Glutamatergic neuron (in vitro differentiated cells): ENCODE measurements around the gene TEX35. TPM values are rescaled to one million over a fixed set of nuclear protein-coding genes. Genes with fewer than 3 reads are reported as not detected.
"Not testable (repeated sequence)": the region's sequence is repeated elsewhere in the genome, so short reads cannot be mapped to it uniquely, and the experiment has no call there.

Experiments
- DNase-seq: peaks from one replicate; pipeline ENCODE4 v3.0.0; 2022
- H3K27ac Mint-ChIP-seq: one replicate; pipeline ENCODE4 v1.8.0; 2020; ENCODE audit warnings: mild to moderate bottlenecking, mixed read lengths, inconsistent platforms; ENCODE audit not compliant: unreplicated experiment
- H3K27me3 Mint-ChIP-seq: one replicate; pipeline ENCODE4 v1.8.0; 2020; ENCODE audit warnings: mild to moderate bottlenecking, moderate library complexity, mixed read lengths, inconsistent platforms; ENCODE audit not compliant: unreplicated experiment
- H3K36me3 Mint-ChIP-seq: one replicate; pipeline ENCODE4 v1.8.0; 2020; ENCODE audit warnings: mild to moderate bottlenecking, mixed read lengths, inconsistent platforms; ENCODE audit not compliant: unreplicated experiment
- H3K4me1 Mint-ChIP-seq: one replicate; pipeline ENCODE4 v1.8.0; 2020; ENCODE audit warnings: mild to moderate bottlenecking, low read depth, mixed read lengths, inconsistent platforms; ENCODE audit not compliant: unreplicated experiment
- H3K4me3 Mint-ChIP-seq: one replicate; pipeline ENCODE4 v1.8.0; 2020; ENCODE audit warnings: mild to moderate bottlenecking, mixed read lengths, inconsistent platforms; ENCODE audit not compliant: unreplicated experiment
- H3K9me3 Mint-ChIP-seq: one replicate; pipeline ENCODE4 v1.8.0; 2020; ENCODE audit warnings: mild to moderate bottlenecking, moderate library complexity, mixed read lengths, inconsistent platforms; ENCODE audit not compliant: unreplicated experiment
- CTCF ChIP-seq: fragments of 200-600 bp; sonication (generic); IDR thresholded peaks from one replicate; pipeline ENCODE4 v1.5.0; 2021; ENCODE audit not compliant: partially characterized antibody, unreplicated experiment
- total RNA-seq: library from RNA; stranded (reverse); fragmentation: NEBNext Ultra II Directional; extraction: Animal tissue kit (Norgen Biotek cat#: 25700); gene quantifications from one replicate; pipeline ENCODE4 v1.2.1, GENCODE V29; 2021; ENCODE audit not compliant: unreplicated experiment

The TEX35 gene
- total RNA-seq, 1 donor from 2014 or later = not detected

GRCh38 chr1:178501705-178502329 lies 11.1 kb upstream of the TEX35 start:
- Mint-ChIP-seq H3K27ac (no peak overlapping the region), H3K9me3 (peaks cover 2% of the 10 kb centered on the region), H3K4me1 (no peaks in the 10 kb centered on the region), H3K27me3 (no peaks in the 10 kb centered on the region), H3K4me3 (no peak overlapping the region), H3K36me3 (peaks cover 4% of the 10 kb centered on the region)
- peak; percentile 88 for DNase-seq
- peak; percentile 93 for TF ChIP-seq CTCF

GRCh38 chr1:178502330-178502714 lies 10.6 kb upstream of the TEX35 start:
- Mint-ChIP-seq H3K36me3 (peaks cover 4% of the 10 kb centered on the region), H3K27me3 (no peaks in the 10 kb centered on the region), H3K27ac (no peak overlapping the region), H3K4me3 (no peak overlapping the region), H3K9me3 (peaks cover 2% of the 10 kb centered on the region), H3K4me1 (no peaks in the 10 kb centered on the region)
- TF ChIP-seq CTCF = no peak
- no peak for DNase-seq

GRCh38 chr1:178502856-178503255 lies 10.1 kb upstream of the TEX35 start:
- H3K4me1 Mint-ChIP-seq = no peaks in the 10 kb centered on the region
- peaks cover 4% of the 10 kb centered on the region for H3K36me3 Mint-ChIP-seq
- H3K27ac Mint-ChIP-seq = no peak overlapping the region
- peaks cover 2% of the 10 kb centered on the region for H3K9me3 Mint-ChIP-seq
- no peak for TF ChIP-seq CTCF
- H3K4me3 Mint-ChIP-seq = no peak overlapping the region
- DNase-seq = no peak
- H3K27me3 Mint-ChIP-seq = no peaks in the 10 kb centered on the region

GRCh38 chr1:178503316-178503715 lies 9.6 kb upstream of the TEX35 start:
- H3K36me3 Mint-ChIP-seq, H3K27me3 Mint-ChIP-seq, H3K4me3 Mint-ChIP-seq, H3K9me3 Mint-ChIP-seq, DNase-seq, H3K4me1 Mint-ChIP-seq, H3K27ac Mint-ChIP-seq: not testable (repeated sequence)

- no peak overlapping the region for H3K27ac Mint-ChIP-seq
- H3K9me3 Mint-ChIP-seq = peaks cover 2% of the 10 kb centered on the region
- H3K36me3 Mint-ChIP-seq = peaks cover 4% of the 10 kb centered on the region
- no peaks in the 10 kb centered on the region for H3K27me3 Mint-ChIP-seq
- no peak for DNase-seq
- no peak overlapping the region for H3K4me3 Mint-ChIP-seq
- no peaks in the 10 kb centered on the region for H3K4me1 Mint-ChIP-seq
- TF ChIP-seq CTCF = no peak
These were observed 9.1 kb upstream of the TEX35 start for GRCh38 chr1:178503849-178504248.
